Memory B cell (primary cell): ENCODE results near the gene TLCD3B.

Experiments used
- ATAC-seq: fragments of 150-1000 bp; cut with Tn5 transposase; 2 replicates; pipeline ENCODE4 v1.10.0; 2021; ENCODE audit warnings: low read depth, mild to moderate bottlenecking, moderate library complexity
- DNase-seq, 2 donors: peaks; one replicate each; pipeline ENCODE4 v3.0.0; 2022; ENCODE audit warnings: low spot score in 2 of 2
- H3K27ac Mint-ChIP-seq: one replicate; pipeline ENCODE4 v1.8.0; 2022; ENCODE audit warnings: mild to moderate bottlenecking, moderate library complexity, mixed read lengths
- H3K27me3 Mint-ChIP-seq: one replicate; pipeline ENCODE4 v1.8.0; 2022; ENCODE audit warnings: mixed read lengths
- H3K36me3 Mint-ChIP-seq: one replicate; pipeline ENCODE4 v1.8.0; 2022; ENCODE audit warnings: mild to moderate bottlenecking, mixed read lengths
- H3K4me1 Mint-ChIP-seq: one replicate; pipeline ENCODE4 v1.8.0; 2022; ENCODE audit warnings: mixed read lengths
- H3K4me3 Mint-ChIP-seq: one replicate; pipeline ENCODE4 v1.8.0; 2022; ENCODE audit warnings: mild to moderate bottlenecking, moderate library complexity, mixed read lengths
- H3K9me3 Mint-ChIP-seq: one replicate; pipeline ENCODE4 v1.8.0; 2022; ENCODE audit warnings: mixed read lengths

TLCD3B gene

DNA sequence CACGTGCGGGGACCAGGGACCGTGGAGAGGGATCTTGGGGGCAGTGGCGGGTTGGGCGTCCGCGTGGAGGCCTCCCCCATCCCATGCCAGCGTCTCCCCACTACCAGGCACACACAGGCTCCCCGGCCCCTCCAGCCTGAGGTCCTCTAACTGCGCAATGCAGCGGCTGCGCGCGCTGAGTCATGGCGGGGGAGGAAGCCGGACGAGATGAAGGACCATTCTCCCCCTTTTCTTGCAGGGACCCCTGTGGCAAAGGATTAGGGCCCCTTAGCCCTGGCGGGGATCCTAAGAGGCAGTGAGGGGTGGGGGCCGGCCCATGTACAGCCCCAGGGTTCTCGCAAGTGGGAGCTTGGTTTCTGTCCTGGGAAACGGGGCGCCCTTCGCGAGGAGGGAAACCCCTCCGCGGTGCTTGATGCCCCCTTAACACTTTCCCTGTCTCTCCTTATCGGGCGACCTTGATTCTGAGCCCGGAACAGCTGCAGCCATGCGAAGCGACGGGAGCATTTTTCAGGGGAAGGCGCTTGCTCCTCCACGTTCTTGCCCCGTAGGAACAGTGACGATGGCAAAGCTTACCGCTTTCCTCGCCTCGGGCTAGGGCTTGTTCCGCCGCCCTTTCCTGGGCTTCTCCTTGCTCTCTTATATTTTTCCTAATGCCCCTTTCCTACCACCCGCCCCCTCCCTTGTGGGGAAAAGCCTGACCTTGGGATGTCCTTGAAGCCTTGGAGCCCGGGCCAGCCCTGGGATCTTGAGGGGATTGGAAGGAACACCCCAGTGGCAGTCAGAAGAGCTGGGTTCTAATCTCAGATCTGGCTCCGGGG is 35.1 kb upstream of the TLCD3B start:
- ATAC-seq (no peak), DNase-seq (no peak)
- no peaks in the 10 kb centered on the region for H3K27me3 Mint-ChIP-seq
- H3K4me1 Mint-ChIP-seq = peaks cover 24% of the 10 kb centered on the region
- peaks cover 18% of the 10 kb centered on the region for H3K36me3 Mint-ChIP-seq
- H3K9me3 Mint-ChIP-seq = no peaks in the 10 kb centered on the region
- H3K27ac Mint-ChIP-seq = peak overlapping the region; percentile 92
- peak overlapping the region; percentile 98 for H3K4me3 Mint-ChIP-seq

DNA sequence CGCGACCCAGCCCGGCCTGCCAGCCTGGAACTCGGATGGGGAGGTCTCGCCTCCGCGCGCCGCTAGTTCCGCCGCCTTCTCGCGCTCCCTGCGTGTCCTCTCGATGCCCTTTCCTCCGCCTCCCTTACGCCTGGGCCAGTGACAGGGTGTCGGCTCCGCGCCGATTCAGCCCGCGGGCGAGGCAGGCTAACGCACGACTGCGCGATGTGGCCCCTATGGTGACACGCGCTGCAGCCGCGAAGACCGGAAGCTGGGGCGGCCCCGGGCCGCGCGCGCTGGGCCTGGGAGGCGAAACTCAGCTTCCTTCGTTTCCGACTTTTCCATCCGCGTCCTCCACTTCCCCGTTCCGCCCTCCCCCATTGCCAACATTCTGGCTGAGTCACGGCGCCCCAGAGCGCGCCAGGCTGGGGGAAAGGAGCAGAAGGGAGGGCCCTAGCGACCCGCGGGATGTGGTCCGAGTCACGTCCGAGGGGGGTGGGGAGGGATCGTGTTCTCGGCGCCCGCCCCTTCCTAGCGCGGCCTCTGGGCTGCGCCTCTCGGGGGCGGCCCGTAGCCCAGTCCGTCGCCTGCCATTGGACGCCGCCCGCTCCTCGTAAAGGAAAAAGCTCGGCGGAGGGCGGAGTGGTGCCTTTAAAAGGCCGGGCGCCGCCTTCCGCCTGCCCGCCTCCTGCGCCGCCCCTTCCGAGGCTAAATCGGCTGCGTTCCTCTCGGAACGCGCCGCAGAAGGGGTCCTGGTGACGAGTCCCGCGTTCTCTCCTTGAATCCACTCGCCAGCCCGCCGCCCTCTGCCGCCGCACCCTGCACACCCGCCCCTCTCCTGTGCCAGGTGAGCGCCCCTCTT is 34.3 kb upstream of the TLCD3B start, which contains the start of gene ALDOA:
Gene ALDOA, plus strand, starts transcription at position 659 of the 841 bp plus-strand sequence. CDS start 1,138 bp downstream, outside the sequence.
- peak within 1 kb of the TSS; percentile 98 for H3K4me3 Mint-ChIP-seq
- H3K4me1 Mint-ChIP-seq = peaks cover 27% of the 10 kb centered on the region
- peak; percentile 91 to 93 for DNase-seq
- no peaks in the 10 kb centered on the region for H3K27me3 Mint-ChIP-seq
- H3K36me3 Mint-ChIP-seq = peaks cover 17% of the 10 kb centered on the region
- no peaks in the 10 kb centered on the region for H3K9me3 Mint-ChIP-seq
- peak within 1 kb of the TSS; percentile 92 for H3K27ac Mint-ChIP-seq
- ATAC-seq = peak; percentile 82

DNA sequence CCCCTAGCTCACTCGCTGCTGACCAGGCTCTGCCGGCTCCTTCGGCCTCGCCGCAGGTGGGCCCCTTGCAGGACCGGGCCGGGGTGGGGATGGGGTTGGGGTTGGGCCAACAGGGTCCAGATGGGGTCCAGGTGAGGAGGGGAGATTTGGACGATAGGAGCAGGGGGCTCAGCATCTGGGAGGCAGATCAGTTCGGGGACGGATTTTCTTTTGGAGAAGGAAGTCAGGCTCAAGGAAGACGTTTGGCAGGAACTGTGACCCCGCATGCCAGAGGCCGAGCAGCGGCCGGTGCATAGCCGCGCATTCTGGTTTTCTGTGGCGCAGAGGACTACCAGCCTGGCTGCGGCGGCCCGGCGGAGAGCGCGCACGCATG is 33.6 kb upstream of the TLCD3B start:
- no peak for ATAC-seq
- H3K27ac Mint-ChIP-seq = peak overlapping the region; percentile 92
- no peaks in the 10 kb centered on the region for H3K27me3 Mint-ChIP-seq
- H3K4me1 Mint-ChIP-seq = peaks cover 24% of the 10 kb centered on the region
- peaks cover 13% of the 10 kb centered on the region for H3K36me3 Mint-ChIP-seq
- DNase-seq = no peak
- H3K4me3 Mint-ChIP-seq = peak overlapping the region; percentile 98
- H3K9me3 Mint-ChIP-seq = no peaks in the 10 kb centered on the region

DNA sequence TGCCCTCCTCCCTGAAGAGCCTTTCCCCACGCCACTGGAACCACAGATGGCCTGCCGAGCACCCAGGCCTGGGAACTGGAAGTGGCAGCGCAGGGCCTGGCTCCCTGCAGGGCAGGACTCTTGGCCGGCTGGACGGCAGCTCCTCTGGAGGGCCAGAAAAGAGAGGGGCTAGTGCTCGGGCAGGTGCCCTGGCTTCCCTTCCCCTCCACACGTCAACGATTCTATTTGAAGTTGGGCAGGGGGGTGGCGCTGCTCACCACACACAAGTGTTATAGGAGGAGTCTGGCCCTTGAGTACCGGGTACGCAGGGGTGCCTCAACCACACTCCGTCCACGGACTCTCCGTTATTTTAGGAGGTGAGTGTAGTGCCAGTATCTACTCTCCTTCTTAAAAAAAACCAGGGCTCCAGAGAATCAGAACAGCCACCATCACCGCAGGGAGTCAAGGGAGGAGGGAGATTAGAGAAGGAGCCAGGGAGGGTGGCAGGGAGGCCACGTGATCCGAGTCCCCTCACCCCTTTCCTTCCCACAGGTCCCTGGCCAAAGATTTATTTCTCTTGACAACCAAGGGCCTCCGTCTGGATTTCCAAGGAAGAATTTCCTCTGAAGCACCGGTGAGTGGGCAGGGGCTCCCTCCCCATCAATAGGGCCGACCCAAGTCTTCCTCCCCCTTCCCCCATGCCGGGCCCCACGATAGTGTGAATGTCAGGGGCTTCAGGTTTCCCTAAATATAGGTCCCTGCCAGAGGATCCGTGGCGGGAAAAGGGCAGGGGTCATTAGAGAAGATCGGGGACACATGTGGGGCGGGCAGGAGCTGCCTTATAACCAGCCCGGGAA is 33.0 kb upstream of the TLCD3B start:
- peak overlapping the region; percentile 98 for H3K4me3 Mint-ChIP-seq
- H3K27me3 Mint-ChIP-seq = no peaks in the 10 kb centered on the region
- peak; percentile 41 for ATAC-seq
- peak overlapping the region; percentile 92 for H3K27ac Mint-ChIP-seq
- H3K9me3 Mint-ChIP-seq = no peaks in the 10 kb centered on the region
- peak; percentile 62 to 67 for DNase-seq
- peaks cover 10% of the 10 kb centered on the region for H3K36me3 Mint-ChIP-seq
- H3K4me1 Mint-ChIP-seq = peaks cover 19% of the 10 kb centered on the region

DNA sequence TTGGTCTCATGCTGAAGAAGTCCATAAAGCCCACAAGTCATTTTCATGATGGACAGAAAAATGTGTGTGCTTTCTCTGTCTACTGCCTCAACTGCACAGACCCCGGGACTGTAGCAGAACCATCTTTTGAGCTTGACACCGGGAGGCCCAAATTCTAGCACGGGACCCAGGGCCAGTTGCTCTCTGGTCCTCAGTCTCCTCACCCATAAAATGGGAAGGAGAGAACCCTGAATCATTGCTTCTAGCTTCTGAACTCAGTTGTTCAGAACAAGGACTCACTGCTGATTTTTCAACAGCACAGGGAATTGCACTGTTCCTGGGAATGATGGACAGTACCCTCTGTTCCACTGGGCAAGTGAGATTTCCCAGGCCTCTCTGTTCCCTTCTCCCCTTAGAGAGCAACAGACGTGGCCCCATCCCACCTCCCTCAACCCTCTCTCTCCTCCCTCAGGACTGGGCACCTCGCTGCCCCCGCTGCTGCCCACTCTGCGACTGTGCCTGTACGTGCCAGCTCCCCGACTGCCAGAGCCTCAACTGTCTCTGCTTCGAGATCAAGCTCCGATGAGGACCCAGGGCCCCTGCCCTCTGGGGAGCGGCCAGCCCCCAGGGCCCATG is 32.3 kb upstream of the TLCD3B start:
- peaks cover 15% of the 10 kb centered on the region for H3K4me1 Mint-ChIP-seq
- DNase-seq (no peak), ATAC-seq (no peak)
- no peaks in the 10 kb centered on the region for H3K27me3 Mint-ChIP-seq
- H3K4me3 Mint-ChIP-seq = peak overlapping the region; percentile 98
- peak overlapping the region; percentile 92 for H3K27ac Mint-ChIP-seq
- H3K36me3 Mint-ChIP-seq = peaks cover 8% of the 10 kb centered on the region
- no peaks in the 10 kb centered on the region for H3K9me3 Mint-ChIP-seq

DNA sequence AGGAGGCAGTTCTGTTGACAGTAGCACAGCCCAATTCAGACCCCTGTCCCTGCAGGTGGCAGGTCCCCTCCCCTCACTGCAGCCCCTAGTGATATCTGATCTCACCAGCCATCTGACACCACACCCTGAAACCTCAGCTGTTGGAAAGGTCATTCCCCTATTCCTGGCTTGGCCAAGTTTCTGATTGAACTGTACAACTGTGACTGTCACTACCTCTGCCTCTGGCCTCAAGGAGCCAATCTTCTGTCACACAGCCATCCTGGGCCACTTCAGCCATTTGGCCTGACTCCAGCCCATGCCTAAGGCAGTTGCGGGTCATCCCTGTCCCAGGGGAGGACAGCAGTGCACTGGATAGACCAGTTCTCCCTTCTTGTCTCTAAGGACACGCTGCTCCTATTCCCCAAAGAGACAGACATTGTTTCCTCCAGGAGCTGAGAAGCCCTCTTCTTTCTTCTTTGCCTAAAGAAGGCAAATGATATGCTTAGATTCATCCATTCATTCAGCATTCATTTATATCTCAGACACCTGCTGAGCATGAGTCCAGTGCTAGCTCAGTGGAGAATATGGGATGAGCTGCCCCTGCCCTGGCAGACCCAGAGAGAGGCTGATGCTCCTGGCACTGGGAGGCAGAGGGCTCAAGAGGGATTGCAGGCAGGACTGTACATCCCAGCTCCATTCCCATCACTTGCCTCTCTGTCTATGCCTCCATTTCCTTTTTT is 29.9 kb upstream of the TLCD3B start:
- Mint-ChIP-seq H3K4me3 (no peak overlapping the region), H3K27me3 (no peaks in the 10 kb centered on the region), H3K36me3 (no peaks in the 10 kb centered on the region), H3K27ac (no peak overlapping the region), H3K9me3 (no peaks in the 10 kb centered on the region), H3K4me1 (peaks cover 4% of the 10 kb centered on the region)
- ATAC-seq = no peak
- DNase-seq = no peak

DNA sequence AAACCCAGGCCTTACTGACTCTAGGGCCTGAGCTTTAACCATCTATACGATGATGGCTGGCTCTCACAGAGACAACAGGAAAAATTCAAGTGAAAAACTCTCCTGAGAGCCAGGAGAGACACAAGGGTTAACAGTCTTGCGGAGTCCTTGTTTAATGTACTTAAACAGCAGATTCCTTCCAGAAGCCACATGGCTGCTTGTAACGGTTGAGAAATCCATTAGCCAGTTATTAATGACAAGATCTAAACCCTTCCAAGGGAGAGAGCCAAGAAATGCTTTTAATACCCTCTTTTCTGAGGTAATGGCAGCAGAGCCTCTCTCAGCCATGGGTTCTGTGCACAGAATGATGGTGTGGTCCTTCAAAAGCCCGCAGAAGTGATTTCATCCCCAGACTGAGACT is 29.3 kb upstream of the TLCD3B start:
- Mint-ChIP-seq H3K9me3 (no peaks in the 10 kb centered on the region), H3K4me3 (no peak overlapping the region), H3K27me3 (no peaks in the 10 kb centered on the region), H3K36me3 (no peaks in the 10 kb centered on the region), H3K27ac (no peak overlapping the region), H3K4me1 (peaks cover 4% of the 10 kb centered on the region)
- no peak for DNase-seq
- no peak for ATAC-seq

DNA sequence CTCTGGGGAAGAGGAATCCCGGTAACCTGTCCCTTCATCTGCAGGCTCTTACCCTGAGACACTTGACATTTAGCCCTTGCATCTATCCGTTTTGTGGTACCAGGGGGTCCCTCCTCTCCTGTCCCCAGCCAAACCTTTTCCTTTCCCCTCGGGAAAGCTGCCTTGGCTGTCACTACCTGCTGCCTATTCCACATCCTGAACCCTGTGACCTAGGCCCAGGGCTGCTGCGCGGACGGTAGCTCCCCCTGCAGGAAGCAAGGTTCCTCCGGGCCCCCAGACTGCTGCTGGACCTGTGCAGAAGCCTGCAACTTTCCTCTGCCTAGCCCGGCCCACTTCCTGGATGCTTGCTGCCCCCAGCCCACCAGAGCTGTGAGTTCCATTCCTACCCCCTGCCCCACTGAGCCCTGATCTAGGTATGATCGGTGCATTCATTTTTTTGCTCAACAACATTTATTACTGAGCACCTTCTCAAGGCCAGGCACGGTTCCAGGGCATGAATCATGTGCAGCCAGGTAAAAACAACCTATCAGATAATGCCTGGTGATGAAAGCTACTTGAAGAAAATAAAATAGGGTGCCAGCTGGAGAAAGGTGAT is 24.0 kb upstream of the TLCD3B start:
- ATAC-seq (peak; percentile 56), DNase-seq (no peak)
- no peak overlapping the region for H3K27ac Mint-ChIP-seq
- peaks cover 2% of the 10 kb centered on the region for H3K27me3 Mint-ChIP-seq
- no peaks in the 10 kb centered on the region for H3K9me3 Mint-ChIP-seq
- H3K4me1 Mint-ChIP-seq = peaks cover 4% of the 10 kb centered on the region
- H3K36me3 Mint-ChIP-seq = no peaks in the 10 kb centered on the region
- H3K4me3 Mint-ChIP-seq = peak overlapping the region; percentile 30

DNA sequence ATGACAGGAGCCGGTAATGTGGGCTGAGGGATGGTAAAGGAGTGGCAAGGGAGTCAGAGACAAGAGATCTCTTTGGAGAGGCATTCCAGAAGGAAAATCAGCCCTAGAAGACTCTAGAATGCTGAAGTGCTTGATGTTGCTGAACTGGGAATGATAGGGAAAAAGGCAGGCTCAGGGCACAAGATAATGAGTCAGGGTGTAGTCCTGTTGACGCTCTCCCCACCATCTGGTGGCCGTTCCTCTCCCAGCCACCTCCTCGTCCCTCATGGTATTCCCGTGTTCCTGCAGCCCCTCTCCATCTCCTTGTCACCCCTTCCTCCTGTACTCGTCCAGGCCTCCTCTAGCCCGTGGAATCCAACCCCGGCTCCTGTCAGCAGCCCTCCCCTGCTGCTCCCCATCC is 23.4 kb upstream of the TLCD3B start:
- DNase-seq (no peak), ATAC-seq (no peak)
- H3K27ac Mint-ChIP-seq = no peak overlapping the region
- no peaks in the 10 kb centered on the region for H3K9me3 Mint-ChIP-seq
- peaks cover 2% of the 10 kb centered on the region for H3K27me3 Mint-ChIP-seq
- H3K4me1 Mint-ChIP-seq = peaks cover 4% of the 10 kb centered on the region
- no peaks in the 10 kb centered on the region for H3K36me3 Mint-ChIP-seq
- H3K4me3 Mint-ChIP-seq = peak overlapping the region; percentile 44

DNA sequence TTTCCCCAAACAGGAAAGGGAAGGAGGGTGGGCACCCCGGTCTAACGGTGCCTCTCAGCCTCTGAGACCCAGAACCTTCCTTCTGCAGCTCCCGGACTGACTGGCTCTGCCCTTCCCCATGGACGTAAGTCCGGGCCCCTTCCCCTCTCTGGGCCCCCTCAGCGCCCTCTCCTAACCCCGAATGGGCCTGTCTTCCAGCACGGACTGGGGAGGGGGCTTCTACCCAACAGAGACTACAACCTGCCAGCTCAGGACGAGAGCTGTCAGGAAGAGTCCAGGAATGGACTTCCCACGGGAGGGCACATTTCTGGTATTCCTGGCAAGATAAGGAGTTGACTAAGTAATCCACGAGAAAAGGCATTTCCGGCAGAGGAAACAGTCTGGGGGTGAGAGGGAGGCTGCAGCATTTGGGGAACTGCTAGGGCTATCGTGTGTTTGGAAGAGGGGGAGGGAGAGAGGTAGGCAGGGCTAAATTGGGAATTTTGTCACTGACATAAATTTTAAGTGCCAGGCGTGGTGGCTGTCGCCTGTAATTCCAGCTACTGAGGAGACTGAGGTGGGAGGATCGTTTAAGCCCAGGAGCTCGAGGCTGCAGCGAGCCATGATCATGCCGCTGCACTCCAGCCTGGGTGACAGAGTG is 22.4 kb upstream of the TLCD3B start:
- Mint-ChIP-seq H3K9me3 (no peaks in the 10 kb centered on the region), H3K36me3 (no peaks in the 10 kb centered on the region), H3K27me3 (peaks cover 2% of the 10 kb centered on the region), H3K4me1 (peaks cover 4% of the 10 kb centered on the region), H3K27ac (peak overlapping the region; percentile 83), H3K4me3 (peak overlapping the region; percentile 87)
- no peak for DNase-seq
- ATAC-seq = peak; percentile 13

DNA sequence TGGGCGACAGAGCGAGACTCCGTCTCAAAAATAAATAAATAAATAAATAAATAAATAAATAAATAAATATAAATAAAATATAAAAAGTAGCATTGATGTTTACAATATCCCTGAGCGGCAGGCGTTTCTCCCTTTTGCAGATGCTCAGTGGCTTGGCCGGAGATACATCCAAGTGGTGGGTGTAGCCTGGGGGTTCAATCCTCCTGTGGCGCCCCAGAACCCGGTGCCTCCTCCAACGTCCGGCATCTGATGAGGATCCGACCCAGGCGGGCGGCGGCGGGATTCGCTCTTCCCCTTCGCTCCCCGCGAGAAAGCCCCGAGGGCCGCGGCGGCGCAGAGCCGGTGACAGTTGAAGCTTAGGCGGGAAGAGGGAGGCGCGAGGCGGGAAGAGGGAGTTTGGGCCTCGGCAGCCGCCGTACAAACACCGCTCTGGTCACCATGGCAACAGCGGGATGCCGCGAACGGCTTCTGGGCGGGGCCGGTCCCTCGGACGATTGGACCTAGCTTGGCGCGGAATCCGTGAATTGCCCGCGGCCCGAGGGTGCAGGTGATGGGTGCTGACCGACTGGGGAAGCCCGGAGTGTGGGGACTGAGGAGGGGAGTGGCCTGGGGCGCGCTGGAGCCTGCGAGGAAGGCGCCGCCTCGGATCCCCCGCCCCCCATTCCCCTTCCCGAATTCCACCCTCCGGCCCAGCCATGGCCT is 21.8 kb upstream of the TLCD3B start:
- H3K9me3 Mint-ChIP-seq = no peaks in the 10 kb centered on the region
- no peaks in the 10 kb centered on the region for H3K36me3 Mint-ChIP-seq
- peak; percentile 81 to 83 for DNase-seq
- H3K27me3 Mint-ChIP-seq = peaks cover 2% of the 10 kb centered on the region
- H3K4me1 Mint-ChIP-seq = peaks cover 4% of the 10 kb centered on the region
- peak overlapping the region; percentile 83 for H3K27ac Mint-ChIP-seq
- H3K4me3 Mint-ChIP-seq = peak overlapping the region; percentile 87
- peak; percentile 88 for ATAC-seq

DNA sequence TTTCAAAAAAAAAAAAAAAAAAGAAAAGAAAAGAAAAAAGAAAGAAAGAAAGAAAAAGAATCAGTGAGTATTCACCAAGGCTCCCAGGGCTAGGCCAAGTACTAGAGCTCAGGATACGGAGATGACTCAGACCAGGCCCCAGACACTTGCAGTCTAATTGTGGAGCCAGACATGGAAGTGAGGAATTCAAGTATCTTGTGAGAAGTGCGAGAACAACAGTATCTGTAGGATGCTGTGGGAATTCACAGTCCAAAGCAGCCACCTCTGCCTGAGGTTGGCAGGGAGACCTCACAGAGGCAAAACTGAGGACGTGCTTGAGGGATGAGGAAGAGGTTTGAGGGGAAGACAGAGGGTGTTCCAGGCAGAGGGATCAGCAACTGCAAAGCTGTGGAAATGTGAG is 20.4 kb upstream of the TLCD3B start:
- peaks cover 4% of the 10 kb centered on the region for H3K4me1 Mint-ChIP-seq
- peaks cover 4% of the 10 kb centered on the region for H3K27me3 Mint-ChIP-seq
- no peaks in the 10 kb centered on the region for H3K9me3 Mint-ChIP-seq
- ATAC-seq = no peak
- H3K27ac Mint-ChIP-seq = no peak overlapping the region
- peak overlapping the region; percentile 65 for H3K4me3 Mint-ChIP-seq
- DNase-seq = no peak
- no peaks in the 10 kb centered on the region for H3K36me3 Mint-ChIP-seq
